Measurements from ENCODE around the gene BRSK2.

The BRSK2 gene

DNA sequence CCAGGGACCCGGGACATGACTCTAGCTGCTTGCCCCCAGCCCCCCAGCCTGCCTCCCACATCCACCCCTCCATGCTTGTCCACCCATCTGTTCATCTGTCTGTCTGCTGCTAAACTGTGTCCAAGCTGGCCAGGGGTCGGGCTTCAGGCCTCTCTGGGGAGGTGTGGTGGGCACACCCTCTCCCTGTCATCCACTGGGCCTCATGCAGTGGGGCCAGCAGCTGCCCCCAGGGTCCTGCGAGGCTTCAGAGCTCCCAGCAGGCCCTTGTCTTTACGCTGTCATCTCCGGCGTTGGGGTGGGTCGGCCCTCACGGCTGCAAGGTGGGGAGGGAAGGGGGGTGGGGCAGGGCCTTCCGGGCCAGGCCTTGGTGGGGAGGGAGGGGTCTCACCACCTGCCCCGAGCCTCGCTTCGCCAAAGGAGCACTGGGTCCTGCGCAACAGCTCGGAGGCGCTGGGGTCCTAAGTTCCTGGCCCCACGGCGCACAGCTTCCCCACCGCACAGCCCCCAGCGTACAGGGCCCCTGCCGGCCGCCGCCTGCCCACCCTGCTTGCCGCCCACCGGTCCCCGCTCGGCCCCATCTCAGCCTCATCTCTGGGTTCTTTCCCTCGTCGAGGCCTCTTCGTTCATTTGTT is 70.1 kb downstream of the BRSK2 start:
- H3K36me3 ChIP-seq (ENCODE audit: control insufficient read depth, insufficient read depth, low read length): no peaks in the 10 kb centered on the region
- DNase-seq (ENCODE audit: extremely low read depth, insufficient read length): no peak
- TF ChIP-seq, protein P1, sequence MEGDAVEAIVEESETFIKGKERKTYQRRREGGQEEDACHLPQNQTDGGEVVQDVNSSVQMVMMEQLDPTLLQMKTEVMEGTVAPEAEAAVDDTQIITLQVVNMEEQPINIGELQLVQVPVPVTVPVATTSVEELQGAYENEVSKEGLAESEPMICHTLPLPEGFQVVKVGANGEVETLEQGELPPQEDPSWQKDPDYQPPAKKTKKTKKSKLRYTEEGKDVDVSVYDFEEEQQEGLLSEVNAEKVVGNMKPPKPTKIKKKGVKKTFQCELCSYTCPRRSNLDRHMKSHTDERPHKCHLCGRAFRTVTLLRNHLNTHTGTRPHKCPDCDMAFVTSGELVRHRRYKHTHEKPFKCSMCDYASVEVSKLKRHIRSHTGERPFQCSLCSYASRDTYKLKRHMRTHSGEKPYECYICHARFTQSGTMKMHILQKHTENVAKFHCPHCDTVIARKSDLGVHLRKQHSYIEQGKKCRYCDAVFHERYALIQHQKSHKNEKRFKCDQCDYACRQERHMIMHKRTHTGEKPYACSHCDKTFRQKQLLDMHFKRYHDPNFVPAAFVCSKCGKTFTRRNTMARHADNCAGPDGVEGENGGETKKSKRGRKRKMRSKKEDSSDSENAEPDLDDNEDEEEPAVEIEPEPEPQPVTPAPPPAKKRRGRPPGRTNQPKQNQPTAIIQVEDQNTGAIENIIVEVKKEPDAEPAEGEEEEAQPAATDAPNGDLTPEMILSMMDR (IDR thresholded peaks at IDR 0.05; ENCODE audit: insufficient read depth, low read length, poor library complexity, severe bottlenecking): no peak
- no peaks in the 10 kb centered on the region for H3K27me3 ChIP-seq (replicated peaks; ENCODE audit: control insufficient read depth, insufficient read depth, low read length)
- H3K4me3 ChIP-seq (replicated peaks; ENCODE audit: low read depth, low read length): no peak overlapping the region

DNA sequence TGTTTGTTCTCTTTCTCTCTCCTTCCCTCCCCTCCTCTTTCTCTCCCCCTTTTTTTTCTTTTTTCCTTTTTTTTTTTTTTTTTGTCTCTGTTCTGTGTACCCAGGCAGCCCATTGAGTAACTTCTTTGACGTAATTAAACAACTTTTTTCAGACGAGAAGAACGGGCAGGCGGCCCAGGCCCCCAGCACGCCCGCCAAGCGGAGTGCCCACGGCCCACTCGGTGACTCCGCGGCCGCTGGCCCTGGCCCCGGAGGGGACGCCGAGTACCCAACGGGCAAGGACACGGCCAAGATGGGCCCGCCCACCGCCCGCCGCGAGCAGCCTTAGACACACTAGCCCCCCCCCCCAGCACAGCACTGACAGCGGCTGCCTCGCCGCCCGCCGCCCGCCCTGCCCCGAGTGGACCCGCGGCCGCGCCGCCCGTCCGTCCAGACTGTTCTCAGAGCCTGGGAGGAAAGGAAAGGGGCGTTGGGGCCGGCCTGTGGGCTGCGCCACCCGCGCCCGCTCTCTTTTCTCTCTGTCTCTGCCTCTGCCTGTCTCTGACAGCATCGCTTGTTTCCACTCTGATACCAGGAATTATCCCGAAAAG is 70.8 kb downstream of the BRSK2 start:
- no peak for DNase-seq (ENCODE audit: extremely low read depth, insufficient read length)

DNA sequence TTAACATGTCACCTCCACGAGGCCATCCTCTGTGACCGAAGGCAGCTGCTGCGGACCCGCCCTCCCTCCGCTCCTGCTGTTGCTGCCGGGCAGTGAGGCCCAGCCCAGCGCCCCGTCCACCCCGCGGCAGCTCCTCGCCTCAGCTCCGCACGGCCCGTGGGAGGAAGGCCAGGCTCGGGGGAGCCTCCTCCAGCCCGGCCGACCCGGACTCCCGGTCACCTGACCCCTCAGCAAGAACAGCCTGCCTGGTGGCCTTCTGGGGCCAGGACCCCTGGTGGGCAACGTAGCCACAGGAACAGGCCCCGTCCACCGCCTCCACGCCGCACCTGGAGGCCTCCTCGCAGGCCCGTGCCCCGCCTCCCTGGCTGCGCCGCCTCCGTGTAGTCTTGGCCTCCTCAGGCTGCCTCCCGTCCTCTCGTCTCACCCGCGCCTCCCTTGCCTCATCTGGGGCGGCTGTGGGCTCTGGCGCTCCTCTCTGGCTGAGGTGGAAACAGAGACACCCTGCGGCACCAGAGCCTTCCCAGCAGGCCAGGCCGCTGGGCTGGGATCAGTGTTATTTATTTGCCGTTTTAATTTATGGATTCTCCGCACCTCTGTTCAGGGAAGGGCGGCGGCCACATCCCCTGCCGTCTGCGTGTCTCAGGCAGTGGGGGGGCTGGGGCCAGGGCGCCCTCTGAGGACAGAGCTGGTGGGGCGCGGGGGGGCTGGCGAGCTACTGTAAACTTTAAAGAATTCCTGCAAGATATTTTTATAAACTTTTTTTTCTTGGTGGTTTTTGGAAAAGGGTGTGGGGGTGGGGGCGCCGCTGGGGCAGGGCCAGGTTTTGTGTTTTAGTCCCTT is 71.5 kb downstream of the BRSK2 start:
- Histone ChIP-seq H3K36me3 (ENCODE audit: control insufficient read depth, insufficient read depth, low read length) (no peaks in the 10 kb centered on the region; the same call in 1 of the 2 replicates), H3K27me3 (replicated peaks; ENCODE audit: control insufficient read depth, insufficient read depth, low read length) (no peaks in the 10 kb centered on the region), H3K4me3 (replicated peaks; ENCODE audit: low read depth, low read length) (no peak overlapping the region)
- no peak for DNase-seq (ENCODE audit: extremely low read depth, insufficient read length)
- TF ChIP-seq, protein P1 (IDR thresholded peaks at IDR 0.05; ENCODE audit: insufficient read depth, low read length, poor library complexity, severe bottlenecking): no peak

More for the DNA sequence above, 70.8 kb downstream of the BRSK2 start:
- Histone ChIP-seq H3K27me3 (replicated peaks; ENCODE audit: control insufficient read depth, insufficient read depth, low read length) (no peaks in the 10 kb centered on the region), H3K36me3 (ENCODE audit: control insufficient read depth, insufficient read depth, low read length) (no peaks in the 10 kb centered on the region; the same call in 1 of the 2 replicates), H3K4me3 (replicated peaks; ENCODE audit: low read depth, low read length) (no peak overlapping the region)
- TF ChIP-seq, protein P1 (IDR thresholded peaks at IDR 0.05; ENCODE audit: insufficient read depth, low read length, poor library complexity, severe bottlenecking): no peak

GRCh38 chr11:1461826-1462697 is 72.3 kb downstream of the BRSK2 start:
- TF ChIP-seq, protein P1 (IDR thresholded peaks at IDR 0.05; ENCODE audit: insufficient read depth, low read length, poor library complexity, severe bottlenecking): no peak
- no peak for DNase-seq (ENCODE audit: extremely low read depth, insufficient read length)
- Histone ChIP-seq H3K36me3 (ENCODE audit: control insufficient read depth, insufficient read depth, low read length) (no peaks in the 10 kb centered on the region; the same call in 1 of the 2 replicates), H3K27me3 (replicated peaks; ENCODE audit: control insufficient read depth, insufficient read depth, low read length) (no peaks in the 10 kb centered on the region), H3K4me3 (replicated peaks; ENCODE audit: low read depth, low read length) (no peak overlapping the region)

- TF ChIP-seq, protein P1 (IDR thresholded peaks at IDR 0.05; ENCODE audit: insufficient read depth, low read length, poor library complexity, severe bottlenecking): no peak
- Histone ChIP-seq H3K4me3 (replicated peaks; ENCODE audit: low read depth, low read length) (no peak overlapping the region), H3K36me3 (ENCODE audit: control insufficient read depth, insufficient read depth, low read length) (no peaks in the 10 kb centered on the region; the same call in 1 of the 2 replicates), H3K27me3 (replicated peaks; ENCODE audit: control insufficient read depth, insufficient read depth, low read length) (no peaks in the 10 kb centered on the region)
- no peak for DNase-seq (ENCODE audit: extremely low read depth, insufficient read length)
Measured at GRCh38 chr11:1462698-1462975, 72.9 kb downstream of the BRSK2 start.

Measured in GM06990 (cell line).